ENCODE results near the gene FUZ. TPM values are rescaled to one million over a fixed set of nuclear protein-coding genes. Genes with fewer than 3 reads are reported as not detected.
"Not testable (repeated sequence)": the region's sequence is repeated elsewhere in the genome, so short reads cannot be mapped to it uniquely, and the experiment has no call there.

The FUZ gene
- total RNA-seq, 1 donor from 2014 or later: 22.6 TPM

GRCh38 chr19:49833599-49833998 lies 20.5 kb upstream of the FUZ start:
- peak; percentile 67 for DNase-seq (ENCODE audit: low read depth)

DNA sequence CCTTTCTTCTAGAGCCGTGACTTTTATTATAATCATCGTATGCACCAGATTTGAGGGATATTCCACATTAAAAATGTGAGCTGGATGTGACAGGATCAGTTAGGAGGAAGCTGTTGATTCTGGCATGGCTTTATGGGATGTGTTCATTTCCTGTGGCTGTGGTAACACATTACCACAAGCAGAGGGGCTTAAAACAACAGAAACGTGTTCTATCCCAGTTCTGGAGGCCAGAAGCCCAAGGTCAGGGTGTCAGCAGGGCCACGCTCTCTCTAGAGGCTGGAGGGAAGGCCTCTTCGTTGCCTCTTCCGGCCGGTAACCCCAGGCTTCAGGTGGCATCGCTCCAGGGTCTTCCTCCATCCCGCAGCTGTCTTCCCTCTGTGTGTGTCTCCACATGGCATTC lies 19.5 kb upstream of the FUZ start:
- DNase-seq (ENCODE audit: low read depth): peak; percentile 68

GRCh38 chr19:49831592-49831991 lies 18.5 kb upstream of the FUZ start:
- no peak for DNase-seq (ENCODE audit: low read depth)

- DNase-seq (ENCODE audit: low read depth): peak; percentile 51
Observed at GRCh38 chr19:49830766-49831165, 17.7 kb upstream of the FUZ start.

DNA sequence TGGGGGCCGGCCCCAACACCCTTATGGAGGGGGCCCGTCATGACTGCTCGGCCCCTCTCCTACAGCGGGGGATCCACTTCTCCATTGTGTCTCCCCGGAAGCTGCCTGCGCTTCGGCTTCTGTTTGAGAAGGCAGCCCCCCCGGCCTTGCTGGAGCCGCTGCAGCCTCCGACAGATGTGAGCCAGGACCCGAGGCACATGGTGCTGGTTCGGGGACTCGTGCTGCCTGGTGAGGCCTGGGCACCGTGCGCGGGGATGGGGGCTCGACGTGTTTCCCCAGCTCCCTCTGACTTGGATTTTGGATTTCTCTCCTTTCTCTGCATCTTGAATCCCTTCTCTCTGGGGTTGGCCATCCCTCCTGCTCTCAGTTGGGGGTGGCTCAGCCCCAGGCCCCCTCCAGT lies 16.6 kb upstream of the FUZ start:
- DNase-seq (ENCODE audit: low read depth): no peak

DNA sequence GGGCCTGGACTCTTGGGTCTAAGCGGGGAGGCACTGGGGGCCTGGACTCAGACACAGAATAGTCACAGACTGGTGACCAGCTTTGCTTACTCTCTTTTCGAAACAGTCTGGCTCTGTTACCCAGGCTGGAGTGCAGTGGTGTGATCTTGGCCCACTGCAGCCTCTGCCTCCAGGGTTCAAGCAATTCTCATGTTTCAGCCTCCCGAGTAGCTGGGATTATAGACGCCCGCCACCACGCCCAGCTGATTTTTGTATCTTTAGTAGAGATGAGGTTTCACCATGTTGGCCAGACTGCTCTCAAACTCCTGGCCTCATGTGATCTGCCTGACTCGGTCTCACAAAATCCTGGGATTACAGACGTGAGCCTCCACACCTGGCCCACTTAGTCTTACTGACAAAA lies 16.1 kb upstream of the FUZ start:
- DNase-seq (ENCODE audit: low read depth): no peak

DNA sequence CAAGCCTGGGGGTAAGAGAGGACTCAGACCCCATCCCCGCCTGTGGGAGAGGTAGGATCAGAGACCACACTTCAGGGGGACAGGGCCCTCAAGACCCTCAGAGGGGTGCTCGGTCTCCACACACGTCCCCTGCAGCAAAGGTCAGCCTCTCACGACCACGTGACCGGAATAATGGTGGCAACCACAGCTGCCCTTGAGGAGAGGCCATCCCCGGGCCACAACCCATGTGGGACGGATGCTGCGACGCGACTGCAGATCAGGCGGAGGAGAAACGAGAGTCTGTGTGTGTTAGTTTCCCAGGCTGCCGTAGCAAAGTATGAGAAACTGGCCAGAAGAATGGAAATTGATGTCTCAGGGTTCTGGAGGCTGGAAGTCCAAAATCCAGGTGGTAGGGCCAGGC lies 13.9 kb upstream of the FUZ start:
- no peak for DNase-seq (ENCODE audit: low read depth)

DNA sequence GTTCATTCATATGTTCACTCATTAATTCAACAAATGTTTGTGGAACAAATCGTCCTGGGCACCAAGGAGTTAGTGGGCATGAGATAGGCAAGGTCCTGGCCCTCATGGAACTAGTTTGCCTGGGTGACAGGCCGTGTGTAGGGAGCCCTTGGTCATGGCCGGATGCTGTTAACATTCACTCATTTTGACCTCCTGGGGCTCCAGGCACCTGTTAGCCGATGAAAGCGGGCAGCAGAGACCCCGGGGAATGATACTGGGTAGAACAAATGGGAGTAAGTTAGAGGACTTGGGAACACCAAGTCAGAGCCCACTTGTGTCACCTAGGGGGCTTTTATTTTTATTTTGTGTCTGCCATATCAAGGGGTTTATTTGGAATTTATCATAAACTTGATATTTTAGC lies 11.6 kb upstream of the FUZ start:
- DNase-seq (ENCODE audit: low read depth): no peak

DNA sequence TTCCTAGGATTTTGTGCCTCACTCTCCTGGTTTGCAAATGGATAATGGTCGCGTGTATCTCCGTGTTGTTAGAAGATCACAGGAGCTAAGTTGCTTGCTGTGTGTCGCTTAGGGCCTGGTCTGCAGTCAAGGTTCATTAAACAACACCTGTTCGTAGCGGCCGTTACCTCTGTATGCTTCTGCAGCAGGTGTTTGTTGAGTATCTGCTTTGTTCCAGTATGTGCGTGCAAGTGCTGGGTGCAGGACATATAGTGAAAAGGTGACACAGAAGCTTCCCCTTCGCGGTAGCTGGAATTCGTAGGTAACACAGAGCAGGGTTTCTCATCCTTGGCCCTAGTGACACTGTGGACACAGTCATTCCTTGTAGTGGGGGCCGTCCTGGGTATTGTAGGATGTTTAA lies 10.4 kb upstream of the FUZ start:
- DNase-seq (ENCODE audit: low read depth): no peak

GRCh38 chr19:49820125-49820524 lies 7.0 kb upstream of the FUZ start:
- DNase-seq (ENCODE audit: low read depth): no peak

- not testable (repeated sequence) for DNase-seq (ENCODE audit: low read depth)
Observed at GRCh38 chr19:49819452-49820115, 6.5 kb upstream of the FUZ start.

DNA sequence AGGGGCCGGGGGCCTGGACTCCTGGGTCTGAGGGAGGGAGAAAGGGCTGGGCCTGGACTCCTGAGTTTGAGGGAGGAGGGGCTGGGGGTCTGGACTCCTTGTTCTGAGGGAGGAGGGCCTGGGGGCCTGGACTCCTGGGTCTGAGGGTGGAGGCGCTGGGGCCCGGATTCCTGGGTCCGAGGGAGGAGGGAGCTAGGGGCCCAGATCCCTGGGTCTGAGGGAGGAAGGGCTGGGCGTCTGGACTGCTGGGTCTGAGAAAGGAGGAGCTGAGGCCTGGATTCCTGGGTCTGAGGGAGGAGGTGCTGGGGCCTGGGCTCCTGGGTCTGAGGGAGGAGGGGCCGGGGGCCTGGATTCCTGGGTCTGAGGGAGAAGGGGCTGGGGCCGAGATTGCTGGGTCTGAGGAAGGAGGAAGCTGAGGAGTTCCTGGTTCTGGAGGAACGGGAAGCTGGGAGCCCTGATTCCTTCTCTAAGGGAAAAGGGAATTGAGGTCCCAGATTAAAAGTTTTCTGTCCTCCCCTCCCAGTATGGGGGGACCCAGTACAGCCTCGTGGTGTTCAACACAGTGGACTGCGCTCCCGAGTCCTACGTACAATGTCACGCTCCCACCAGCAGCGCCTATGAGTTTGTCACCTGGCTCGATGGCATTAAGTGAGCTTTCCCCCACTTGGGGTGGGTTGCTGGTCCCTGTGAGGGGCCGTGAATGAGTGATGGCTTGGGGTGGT lies 5.7 kb upstream of the FUZ start:
- no peak for DNase-seq (ENCODE audit: low read depth)

- DNase-seq (ENCODE audit: low read depth): peak; percentile 86
Observed at GRCh38 chr19:49817964-49818648, 5.0 kb upstream of the FUZ start, which contains the start of gene MED25. TSS of gene MED25 (plus strand) at chr19:49818289. CDS start at chr19:49818342, 53 bp downstream.

- no peak for DNase-seq (ENCODE audit: low read depth)
Observed at GRCh38 chr19:49816590-49816989, 3.5 kb upstream of the FUZ start.

DNA sequence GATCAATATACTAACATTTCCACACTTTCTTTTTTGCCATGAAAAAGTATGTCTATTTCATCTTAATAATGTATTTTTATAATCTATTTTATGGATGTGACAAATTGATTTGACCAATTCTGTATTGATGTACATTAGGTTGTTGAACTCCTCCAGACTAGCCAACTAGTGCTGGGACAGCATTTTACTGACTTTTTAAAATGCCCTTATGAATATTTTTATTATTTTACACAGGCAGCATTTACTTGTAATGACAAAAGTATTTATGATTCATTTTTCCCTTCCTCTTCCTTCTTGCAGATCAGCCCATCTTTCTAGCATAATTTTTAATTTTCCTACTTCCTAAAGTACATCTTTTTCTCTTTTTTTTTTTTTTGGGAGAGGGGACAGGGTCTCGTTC lies 918 bp upstream of the FUZ start:
- DNase-seq (ENCODE audit: low read depth): no peak

DNA sequence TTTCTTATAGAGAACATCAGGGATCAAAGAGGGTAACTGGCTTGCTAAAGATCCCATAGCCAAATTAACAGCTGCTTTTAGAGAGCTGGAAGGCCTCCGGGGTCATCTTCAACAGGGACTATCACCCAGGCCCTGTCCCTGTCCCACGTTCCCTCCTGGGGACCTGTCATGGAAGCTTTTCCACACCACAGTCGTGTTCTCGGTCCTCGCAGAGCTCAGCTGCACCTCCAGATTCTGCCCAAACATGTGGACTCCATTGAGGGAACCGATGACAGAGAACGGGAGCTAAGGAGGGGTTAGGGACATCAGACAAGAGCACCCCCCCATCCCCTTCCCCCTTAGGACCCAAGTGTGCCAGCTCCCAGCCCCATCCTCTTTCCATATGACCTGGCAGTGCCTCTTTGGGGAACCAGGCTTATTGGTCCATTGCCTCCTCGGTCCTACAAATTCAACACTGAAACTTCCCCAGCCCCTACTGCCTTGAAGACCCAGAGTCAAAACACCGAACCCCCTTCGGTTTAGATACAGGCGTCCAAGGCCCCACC lies 568 bp downstream of the FUZ start:
- no peak for DNase-seq (ENCODE audit: low read depth)

GRCh38 chr19:49811328-49811727 lies 1.8 kb downstream of the FUZ start:
- no peak for DNase-seq (ENCODE audit: low read depth)

GRCh38 chr19:49809941-49810389 lies 3.1 kb downstream of the FUZ start:
- no peak for DNase-seq (ENCODE audit: low read depth)

DNA sequence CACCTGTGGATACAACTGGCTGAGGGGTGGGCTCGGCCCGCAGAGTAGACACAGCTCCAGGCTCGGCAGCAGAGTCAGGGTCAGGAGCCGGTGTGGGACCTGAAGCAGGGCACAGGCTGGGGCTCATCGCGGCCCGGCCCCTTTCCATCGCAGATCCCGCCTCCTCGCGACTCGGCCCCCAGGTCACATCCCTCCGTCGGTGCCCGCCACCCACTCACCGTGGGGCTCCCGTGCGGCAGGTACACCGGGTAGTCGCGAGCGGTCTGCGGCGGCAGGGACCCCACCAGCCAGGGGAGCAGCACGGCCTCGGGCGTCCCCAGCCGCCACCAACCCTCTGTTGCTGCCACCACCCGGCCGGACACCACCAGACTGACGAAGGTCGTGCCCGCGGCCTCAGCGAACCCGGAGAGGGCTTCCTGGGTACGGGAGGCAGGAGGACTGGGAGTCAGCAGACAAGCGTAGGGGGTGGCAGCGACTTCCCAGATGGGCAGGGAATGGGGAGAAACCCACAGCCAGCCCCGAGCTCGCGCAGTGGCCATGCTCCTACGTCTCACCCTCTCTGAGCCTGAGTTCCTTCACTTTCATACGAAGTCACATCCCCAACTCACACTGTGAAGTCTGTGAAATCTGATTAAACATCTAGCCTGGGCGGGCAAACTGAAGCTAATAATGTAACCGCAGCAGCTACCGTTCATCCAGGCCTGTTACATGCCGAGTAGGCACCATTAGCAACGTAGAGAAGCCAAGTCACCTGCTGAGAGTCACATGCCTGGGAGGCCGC lies 3.7 kb downstream of the FUZ start:
- peak; percentile 41 for DNase-seq (ENCODE audit: low read depth)

GRCh38 chr19:49808711-49809159 lies 4.4 kb downstream of the FUZ start:
- peak; percentile 82 for DNase-seq (ENCODE audit: low read depth)

All from myocyte (in vitro differentiated cells).